GM21528 (cell line): ENCODE data around the gene CCK.

Experiments
- ATAC-seq: cut with Tn5 transposase; IDR thresholded peaks from one replicate; pipeline ENCODE4 v1.9.1; 2021; ENCODE audit warnings: mild to moderate bottlenecking, moderate library complexity; ENCODE audit not compliant: unreplicated experiment, low FRiP score

The CCK gene

DNA sequence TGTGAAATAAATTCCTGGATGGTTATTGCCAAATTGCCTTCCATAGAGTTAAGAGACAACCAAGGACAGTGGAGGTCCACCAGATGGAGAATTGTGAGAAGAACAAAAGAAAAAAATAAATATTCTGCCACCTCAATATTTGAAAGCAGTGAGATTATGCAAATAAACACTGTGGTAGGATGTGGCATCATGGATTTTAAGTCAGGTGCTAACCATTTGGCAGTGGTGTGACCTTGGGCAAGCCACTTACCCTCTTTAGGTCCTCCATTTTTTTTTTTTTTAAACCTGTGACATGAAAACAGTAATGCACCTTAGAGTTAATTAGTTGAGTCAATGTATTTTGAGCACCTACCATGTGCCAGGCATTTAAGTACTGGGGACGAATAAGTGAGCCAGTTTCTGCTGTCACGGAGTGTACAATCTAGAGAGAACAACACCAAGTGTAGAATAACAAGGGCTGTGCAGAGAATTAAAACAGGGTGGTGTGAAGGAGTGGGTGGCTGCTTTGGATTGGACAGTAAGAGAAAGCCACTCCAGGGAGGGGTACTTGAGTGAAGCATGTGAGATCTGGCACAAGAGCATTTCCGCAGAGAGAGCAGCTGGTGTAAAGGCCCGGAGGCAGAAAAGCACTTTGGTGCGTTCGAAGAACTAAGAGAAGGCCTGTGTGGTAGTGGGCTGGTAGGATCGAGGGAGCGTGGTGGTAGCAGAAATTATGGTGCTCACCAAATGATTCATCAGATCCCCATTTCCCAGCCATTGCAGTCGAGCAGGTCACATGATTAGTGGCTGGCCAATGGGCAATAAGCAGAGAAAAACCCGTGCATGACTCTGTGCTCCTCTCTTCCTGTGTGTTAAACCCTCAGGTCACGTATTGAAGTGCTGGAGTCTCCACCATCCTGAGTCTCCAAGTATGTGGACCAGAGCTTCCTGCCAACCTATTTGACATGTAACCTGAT, 39.2 kb downstream of the CCK start:
- ATAC-seq = no peak

- ATAC-seq = no peak
Measured at GRCh38 chr3:42225486-42226363, 40.3 kb downstream of the CCK start.

- ATAC-seq = no peak
Measured at GRCh38 chr3:42224658-42225421, 41.1 kb downstream of the CCK start.

GRCh38 chr3:42224178-42224577, 41.8 kb downstream of the CCK start:
- no peak for ATAC-seq

GRCh38 chr3:42222942-42223693, 42.9 kb downstream of the CCK start:
- no peak for ATAC-seq

GRCh38 chr3:42220436-42221121, 45.4 kb downstream of the CCK start:
- no peak for ATAC-seq

DNA sequence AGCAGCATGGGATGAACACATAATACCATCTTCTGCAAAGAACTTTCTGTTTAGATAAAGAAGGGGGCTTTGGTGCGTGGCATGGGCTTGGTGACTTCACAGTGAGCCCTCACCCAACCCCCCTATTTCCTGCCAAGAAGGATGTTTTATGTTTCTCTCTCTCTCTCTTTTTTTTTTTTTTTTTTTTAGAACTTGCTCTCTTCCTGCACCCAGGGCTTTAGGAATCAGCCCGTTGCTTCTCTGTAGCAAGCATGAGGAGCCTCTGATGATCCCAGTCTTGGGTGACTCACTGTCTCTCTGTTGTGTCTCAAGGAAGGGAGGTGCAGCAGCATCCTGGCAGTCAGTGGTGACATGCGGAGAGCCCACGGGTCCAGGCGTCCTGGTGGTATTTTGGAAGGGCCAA, 49.1 kb downstream of the CCK start:
- no peak for ATAC-seq

DNA sequence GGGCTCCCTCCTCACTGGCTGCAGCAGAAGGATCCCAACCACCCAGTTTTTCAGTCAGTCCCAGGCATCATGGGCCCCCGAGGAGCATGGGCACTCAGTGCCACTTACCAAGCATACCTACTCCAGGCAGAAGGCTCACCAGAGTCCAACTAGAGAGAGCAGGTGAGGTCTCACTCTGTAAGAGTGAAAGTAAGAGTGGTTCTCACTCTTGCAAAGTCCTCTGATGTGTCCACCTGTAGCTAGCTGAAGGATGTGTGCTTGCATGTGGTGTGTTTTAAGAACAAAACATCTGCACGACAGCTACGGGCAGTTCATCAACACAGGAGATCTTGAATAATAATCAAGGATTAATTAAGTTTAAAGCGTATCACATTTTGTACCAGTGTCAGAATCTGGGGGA, 49.7 kb downstream of the CCK start:
- peak; percentile 66 for ATAC-seq

GRCh38 chr3:42214565-42215283, 51.3 kb downstream of the CCK start:
- no peak for ATAC-seq

DNA sequence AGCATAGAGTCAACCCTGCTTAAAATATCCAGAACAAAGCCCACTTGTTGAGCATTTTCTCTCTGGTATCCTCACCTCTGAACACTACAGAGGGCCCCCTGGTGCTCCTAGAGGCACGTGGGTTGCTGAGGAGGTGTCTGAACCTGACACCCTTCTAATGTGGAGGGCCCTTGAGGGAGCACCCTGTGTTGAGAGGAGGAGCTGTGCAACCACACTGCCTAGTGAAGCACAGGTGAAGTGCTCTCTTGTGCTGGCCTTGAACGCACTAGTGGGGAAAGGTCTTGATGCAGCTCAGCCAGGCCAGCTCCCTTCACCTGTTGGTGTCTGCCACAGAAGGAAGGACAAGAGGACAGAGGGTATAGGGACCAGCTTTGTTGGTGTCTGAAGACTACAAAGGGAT, 51.9 kb downstream of the CCK start:
- no peak for ATAC-seq

DNA sequence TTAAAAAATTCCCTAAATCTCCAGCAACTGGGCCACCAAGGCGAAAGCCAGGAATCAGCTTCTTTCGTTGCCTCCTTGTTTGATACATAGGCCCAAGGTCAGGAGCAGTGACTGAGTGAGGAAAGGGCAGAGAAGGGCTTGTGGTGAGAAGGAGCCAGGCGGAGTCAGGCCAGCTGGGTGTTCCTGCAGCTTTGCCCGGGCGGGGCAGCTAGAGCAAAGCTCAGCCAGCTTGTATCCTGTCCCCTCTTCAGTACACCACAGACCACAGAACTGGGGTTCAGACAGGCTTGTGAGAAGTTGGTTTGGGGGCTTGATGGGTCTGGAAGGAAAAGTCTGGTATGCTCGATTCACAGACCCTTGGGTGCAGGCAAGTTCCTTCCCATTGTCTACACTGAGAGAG, 52.6 kb downstream of the CCK start:
- ATAC-seq = peak; percentile 53

GRCh38 chr3:42210726-42211125, 55.3 kb downstream of the CCK start:
- ATAC-seq = no peak

DNA sequence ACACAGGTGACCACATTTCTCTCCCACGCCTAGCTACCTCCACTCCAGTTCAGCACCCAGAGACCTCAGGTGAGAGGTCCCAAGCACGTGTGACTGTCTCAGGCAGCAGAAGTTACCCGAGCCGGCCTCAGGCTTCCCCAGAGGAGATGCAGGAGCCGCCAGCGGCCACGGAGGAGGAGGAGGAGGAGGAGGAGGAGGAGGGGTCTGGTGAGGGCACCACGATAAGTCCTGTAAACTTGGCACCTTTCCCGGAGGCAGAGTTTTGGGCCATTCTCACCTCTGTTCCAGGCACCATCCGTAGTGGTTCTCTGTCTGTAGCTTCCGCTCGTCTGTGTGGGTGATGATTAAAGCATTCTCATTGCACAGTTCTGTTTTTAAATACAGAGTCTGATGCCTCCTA, 56.1 kb downstream of the CCK start:
- ATAC-seq = no peak
